DMS 273 treated with DMSO at 0.1 percent for 48 hours (cell line): ENCODE results near the gene PDE6B.
A peak's percentile ranks its signal among the peaks of the same experiment; 100 is the strongest.
"Not testable (repeated sequence)": the region's sequence is repeated elsewhere in the genome, so short reads cannot be mapped to it uniquely, and the experiment has no call there.

Experiments
- DNase-seq: peaks from one replicate; lab custom pipeline; 2025; lab: John Stamatoyannopoulos, UW

PDE6B gene

GRCh38 chr4:704198-704891 lies 79.0 kb downstream of the PDE6B start:
- DNase-seq, result no peak

- DNase-seq, result no peak
These were observed 79.6 kb downstream of the PDE6B start for GRCh38 chr4:704971-705277.

- peak; percentile 58 for DNase-seq
These were observed 80.1 kb downstream of the PDE6B start, which contains the start of gene PCGF3 for GRCh38 chr4:705278-706082. TSS of gene PCGF3 (plus strand) at chr4:705832. CDS start at chr4:733681, 27,849 bp downstream.

GRCh38 chr4:706083-706633 lies 80.8 kb downstream of the PDE6B start:
- DNase-seq, result not testable (repeated sequence)

GRCh38 chr4:706834-707598 lies 81.6 kb downstream of the PDE6B start:
- DNase-seq, result no peak

- DNase-seq, result no peak
These were observed 82.7 kb downstream of the PDE6B start for GRCh38 chr4:707929-708630.

GRCh38 chr4:708631-708933 lies 83.2 kb downstream of the PDE6B start:
- DNase-seq, result no peak

GRCh38 chr4:709348-709747 lies 84.0 kb downstream of the PDE6B start:
- DNase-seq, result no peak

- DNase-seq, result no peak
These were observed 84.7 kb downstream of the PDE6B start for GRCh38 chr4:710116-710515.

- no peak for DNase-seq
These were observed 85.5 kb downstream of the PDE6B start for GRCh38 chr4:710916-711315.

- no peak for DNase-seq
These were observed 86.7 kb downstream of the PDE6B start for GRCh38 chr4:712093-712492.

- no peak for DNase-seq
These were observed 87.7 kb downstream of the PDE6B start for GRCh38 chr4:712916-713632.

GRCh38 chr4:714087-714486 lies 88.7 kb downstream of the PDE6B start:
- no peak for DNase-seq

- DNase-seq, result no peak
These were observed 92.4 kb downstream of the PDE6B start for GRCh38 chr4:717601-718320.

GRCh38 chr4:718460-718859 lies 93.1 kb downstream of the PDE6B start:
- DNase-seq, result no peak
